Gastrocnemius medialis (tissue), 4 donors: ENCODE measurements around the gene BCAR1.

Experiments used
- CTCF ChIP-seq, 5 experiments: fragments of 450-650 bp in 3 of 5; fragments of 200-600 bp in 2 of 5; sonication (generic) in 2 of 5; IDR thresholded peaks in 4 of 5; conservative IDR thresholded peaks in 1 of 5; 1 replicate in 4 of 5; 2 replicates in 1 of 5; pipeline ENCODE4 v1.5.1; 2016 to 2019; ENCODE audit warnings: antibody characterized with exemption in 5 of 5, mild to moderate bottlenecking in 3 of 5, moderate library complexity in 3 of 5
- POLR2A ChIP-seq, 2 donors: fragments of 450-650 bp; IDR thresholded peaks; one replicate each; pipeline ENCODE4 v1.6.1; 2017; ENCODE audit warnings: antibody characterized with exemption in 2 of 2, mild to moderate bottlenecking in 2 of 2, moderate library complexity in 2 of 2

- TF ChIP-seq CTCF (IDR thresholded peaks at IDR 0.05 in 4 of 5, conservative IDR thresholded peaks at IDR 0.05 in 1 of 5) = no peak
- no peak for TF ChIP-seq POLR2A (IDR thresholded peaks at IDR 0.05)
Observed at GRCh38 chr16:75256696-75257343, 5.4 kb upstream of the BCAR1 start.
